ENCODE data around the gene TMC1. TPM values are rescaled to one million over a fixed set of nuclear protein-coding genes. Genes with fewer than 3 reads are reported as not detected.

TMC1 gene
- total RNA-seq, 6 donors from 2014 or later = 0.67 TPM; not detected in 5

DNA sequence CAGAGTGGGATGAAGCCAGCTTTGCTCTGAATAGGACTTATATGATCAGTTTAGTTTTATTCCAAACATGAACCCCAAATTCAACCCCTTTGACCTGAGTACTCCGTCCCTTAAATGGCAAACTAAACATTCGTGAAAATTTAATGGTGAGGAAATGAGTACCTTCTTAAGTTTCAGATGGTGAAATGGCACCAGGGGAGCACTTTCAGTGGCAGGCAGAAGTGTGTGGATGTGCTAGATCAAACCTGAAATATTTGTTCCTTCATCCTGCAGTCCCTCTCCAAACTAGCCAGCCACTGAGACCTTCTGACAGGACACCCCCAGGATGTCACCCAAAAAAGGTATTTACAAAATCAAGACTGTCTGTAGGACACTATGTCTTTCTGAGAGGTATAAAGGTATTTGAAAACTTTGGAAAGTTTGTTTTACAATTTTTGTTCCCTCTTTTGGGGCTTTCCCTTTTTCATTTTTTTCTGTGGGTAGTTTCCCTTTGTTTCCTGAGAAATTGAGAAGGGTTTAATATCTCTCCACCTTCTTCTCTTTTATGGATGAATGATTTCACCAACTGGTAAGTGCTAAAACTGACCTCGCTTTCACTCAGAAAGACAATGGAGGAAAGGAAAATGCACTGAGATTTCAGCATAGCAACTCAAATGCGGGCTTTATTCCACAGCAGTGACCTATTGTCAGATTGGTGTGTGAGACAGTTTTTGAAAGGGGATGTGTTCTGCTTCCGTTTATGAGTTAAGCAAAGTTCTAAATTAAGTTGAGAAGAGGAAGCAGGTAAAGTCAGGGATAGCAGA is 127.1 kb downstream of the TMC1 start:
- no peak overlapping the region for H3K27ac ChIP-seq
- DNase-seq = no peak
- ATAC-seq (ENCODE audit: low FRiP score in 2 of 2) = no peak
- no peaks in the 10 kb centered on the region for H3K9me3 ChIP-seq
- no peaks in the 10 kb centered on the region for H3K4me1 ChIP-seq
- H3K27me3 ChIP-seq = no peaks in the 10 kb centered on the region
- H3K36me3 ChIP-seq = no peaks in the 10 kb centered on the region
- TF ChIP-seq POLR2A (IDR thresholded peaks at IDR 0.05) (no peak), CTCF (IDR thresholded peaks at IDR 0.05) (no peak), POLR2AphosphoS5 (IDR thresholded peaks at IDR 0.05) (no peak), EP300 (IDR thresholded peaks at IDR 0.05) (no peak)
- no peak overlapping the region for H3K4me3 ChIP-seq
- WGBS, 2 donors = 60 to 62% methylated on average over 5 of the region's 5 CpGs

GRCh38 chr9:72649127-72649442 is 127.7 kb downstream of the TMC1 start:
- TF ChIP-seq CTCF (IDR thresholded peaks at IDR 0.05) = no peak
- no peak for TF ChIP-seq EP300 (IDR thresholded peaks at IDR 0.05)
- no peak for TF ChIP-seq POLR2A (IDR thresholded peaks at IDR 0.05)
- TF ChIP-seq POLR2AphosphoS5 (IDR thresholded peaks at IDR 0.05) = no peak
- no peaks in the 10 kb centered on the region for H3K4me1 ChIP-seq
- no peaks in the 10 kb centered on the region for H3K36me3 ChIP-seq
- H3K4me3 ChIP-seq = no peak overlapping the region
- 24 to 27% methylated on average over 1 of the region's 1 CpG for WGBS, 2 donors
- H3K27me3 ChIP-seq = no peaks in the 10 kb centered on the region
- H3K9me3 ChIP-seq = no peaks in the 10 kb centered on the region
- no peak overlapping the region for H3K27ac ChIP-seq
- ATAC-seq (ENCODE audit: low FRiP score in 2 of 2) = no peak
- no peak for DNase-seq

DNA sequence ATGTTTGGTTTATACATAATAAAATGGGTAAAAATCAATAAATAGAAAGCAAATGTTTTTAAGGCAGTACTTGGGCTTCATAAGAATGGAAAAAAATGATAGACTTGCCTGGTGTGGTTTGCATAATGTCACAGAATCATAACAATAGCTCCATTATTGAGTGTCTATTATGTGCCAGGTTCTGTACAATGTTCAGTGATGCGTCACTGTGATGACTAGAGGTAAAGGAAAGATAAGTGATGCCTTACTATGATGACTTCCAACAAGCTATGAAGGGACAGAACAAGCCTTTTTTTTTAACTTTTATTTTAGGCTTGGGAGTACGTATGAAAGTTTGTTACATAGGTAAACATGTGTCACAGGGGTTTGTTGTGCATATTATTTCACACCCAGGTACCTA is 128.8 kb downstream of the TMC1 start:
- H3K4me1 ChIP-seq = no peaks in the 10 kb centered on the region
- no peak for DNase-seq
- no peaks in the 10 kb centered on the region for H3K9me3 ChIP-seq
- WGBS, 2 donors = 69 to 78% methylated on average over 2 of the region's 2 CpGs
- TF ChIP-seq EP300 (IDR thresholded peaks at IDR 0.05) (no peak), POLR2A (IDR thresholded peaks at IDR 0.05) (no peak), POLR2AphosphoS5 (IDR thresholded peaks at IDR 0.05) (no peak), CTCF (IDR thresholded peaks at IDR 0.05) (no peak)
- H3K4me3 ChIP-seq = no peak overlapping the region
- no peaks in the 10 kb centered on the region for H3K36me3 ChIP-seq
- ATAC-seq (ENCODE audit: low FRiP score in 2 of 2) = no peak
- H3K27me3 ChIP-seq = no peaks in the 10 kb centered on the region
- no peak overlapping the region for H3K27ac ChIP-seq

- Histone ChIP-seq H3K4me1 (no peaks in the 10 kb centered on the region), H3K9me3 (no peaks in the 10 kb centered on the region), H3K36me3 (no peaks in the 10 kb centered on the region), H3K27me3 (no peaks in the 10 kb centered on the region), H3K4me3 (no peak overlapping the region), H3K27ac (no peak overlapping the region)
- DNase-seq (no peak), ATAC-seq (ENCODE audit: low FRiP score in 2 of 2) (no peak)
- 94 to 95% methylated on average over 12 of the region's 12 CpGs for WGBS, 2 donors
- TF ChIP-seq EP300 (IDR thresholded peaks at IDR 0.05) (no peak), CTCF (IDR thresholded peaks at IDR 0.05) (no peak), POLR2AphosphoS5 (IDR thresholded peaks at IDR 0.05) (no peak), POLR2A (IDR thresholded peaks at IDR 0.05) (no peak)
Observed at GRCh38 chr9:72656021-72656420, 134.6 kb downstream of the TMC1 start.

- no peak for ATAC-seq (ENCODE audit: low FRiP score in 2 of 2)
- H3K27ac ChIP-seq = no peak overlapping the region
- DNase-seq = no peak
- H3K4me3 ChIP-seq = no peak overlapping the region
- H3K27me3 ChIP-seq = no peaks in the 10 kb centered on the region
- no peaks in the 10 kb centered on the region for H3K4me1 ChIP-seq
- H3K9me3 ChIP-seq = no peaks in the 10 kb centered on the region
- no peak for TF ChIP-seq CTCF (IDR thresholded peaks at IDR 0.05)
- no peak for TF ChIP-seq POLR2AphosphoS5 (IDR thresholded peaks at IDR 0.05)
- no peak for TF ChIP-seq EP300 (IDR thresholded peaks at IDR 0.05)
- no peak for TF ChIP-seq POLR2A (IDR thresholded peaks at IDR 0.05)
- H3K36me3 ChIP-seq = no peaks in the 10 kb centered on the region
- WGBS, 2 donors = 73 to 84% methylated on average over 2 of the region's 2 CpGs
Observed at GRCh38 chr9:72657023-72657422, 135.6 kb downstream of the TMC1 start.

Measured in upper lobe of left lung (tissue), 6 donors.